DOHH2 (cell line): ENCODE results near the gene NFAT5.

Experiments
- H3F3A ChIP-seq: fragments of 200-600 bp; sonication (generic), shearing (Covaris generic); 2 replicates; pipeline ENCODE4 v1.6.0; 2016; ENCODE audit warnings: antibody characterized with exemption, mild to moderate bottlenecking; ENCODE audit not compliant: control insufficient read depth, insufficient read depth
- H3K27ac ChIP-seq: fragments of 200-600 bp; sonication (generic); 2 replicates; pipeline ENCODE4 v1.5.1; 2014; ENCODE audit warnings: low read depth, mild to moderate bottlenecking, low read length, moderate library complexity
- H3K27me3 ChIP-seq: fragments of 200-600 bp; sonication (generic); 2 replicates; pipeline ENCODE4 v1.6.1; 2014; ENCODE audit warnings: mild to moderate bottlenecking, low read length, mixed read lengths; ENCODE audit not compliant: control insufficient read depth
- H3K36me3 ChIP-seq: fragments of 200-600 bp; sonication (generic); 2 replicates; pipeline ENCODE4 v1.6.1; 2014; ENCODE audit warnings: mild to moderate bottlenecking, low read length, moderate library complexity, mixed read lengths; ENCODE audit not compliant: control insufficient read depth
- H3K4me1 ChIP-seq: fragments of 200-600 bp; sonication (generic); 2 replicates; pipeline ENCODE4 v1.6.1; 2014; ENCODE audit warnings: mild to moderate bottlenecking, low read length, mixed read lengths; ENCODE audit not compliant: control insufficient read depth
- H3K4me2 ChIP-seq: fragments of 200-600 bp; sonication (generic); 2 replicates; pipeline ENCODE4 v1.6.0; 2014; ENCODE audit warnings: mild to moderate bottlenecking, low read length, moderate library complexity
- H3K4me3 ChIP-seq: fragments of 200-600 bp; sonication (generic); 2 replicates; pipeline ENCODE4 v1.5.1; 2014; ENCODE audit warnings: mild to moderate bottlenecking, low read length, mixed read lengths
- H3K79me2 ChIP-seq: fragments of 200-600 bp; sonication (generic); 2 replicates; pipeline ENCODE4 v1.6.1; 2014; ENCODE audit warnings: mild to moderate bottlenecking, low read length, mixed read lengths; ENCODE audit not compliant: control insufficient read depth
- H3K9me2 ChIP-seq: fragments of 200-600 bp; sonication (generic); replicated peaks from 2 replicates; pipeline ENCODE4 v1.6.1; 2014; ENCODE audit warnings: mild to moderate bottlenecking, low read length, mixed read lengths; ENCODE audit not compliant: control insufficient read depth
- H3K9me3 ChIP-seq: fragments of 200-600 bp; sonication (generic); 2 replicates; pipeline ENCODE4 v1.6.1; 2014; ENCODE audit warnings: antibody characterized with exemption, low read length, mixed read lengths; ENCODE audit not compliant: control insufficient read depth, insufficient read depth
- H4K20me1 ChIP-seq: fragments of 200-600 bp; sonication (generic); 2 replicates; pipeline ENCODE4 v1.6.0; 2014; ENCODE audit warnings: low read depth, mild to moderate bottlenecking, antibody characterized with exemption, low read length, moderate library complexity; ENCODE audit not compliant: control insufficient read depth, insufficient read depth
- CTCF ChIP-seq: fragments of 200-600 bp; sonication (generic); IDR thresholded peaks from one replicate; pipeline ENCODE4 v1.5.1; 2014; ENCODE audit warnings: antibody characterized with exemption, mild to moderate bottlenecking, low read depth, low read length; ENCODE audit not compliant: poor library complexity, severe bottlenecking
- EZH2phosphoT487 ChIP-seq: fragments of 200-600 bp; sonication (generic); IDR thresholded peaks from 2 replicates; pipeline ENCODE4 v1.6.1; 2017; ENCODE audit warnings: borderline replicate concordance, mild to moderate bottlenecking, antibody characterized with exemption, low read length, moderate library complexity, mixed read lengths

NFAT5 gene

GRCh38 chr16:69598045-69598444 is 32.3 kb downstream of the NFAT5 start:
- Histone ChIP-seq H3K79me2 (peaks cover 28% of the 10 kb centered on the region), H3K27me3 (no peaks in the 10 kb centered on the region), H3F3A (no peaks in the 10 kb centered on the region; the same call in 1 of the 2 replicates), H3K4me3 (no peak overlapping the region), H3K4me1 (no peaks in the 10 kb centered on the region), H3K9me2 (no peaks in the 10 kb centered on the region), H3K36me3 (no peaks in the 10 kb centered on the region), H3K27ac (no peak overlapping the region), H3K9me3 (no peaks in the 10 kb centered on the region), H3K4me2 (no peak overlapping the region), H4K20me1 (0 out of 2 replicates have a peak, but pooled peaks cover 4% of the 10 kb centered on the region)
- no peak for TF ChIP-seq EZH2phosphoT487
- no peak for TF ChIP-seq CTCF

DNA sequence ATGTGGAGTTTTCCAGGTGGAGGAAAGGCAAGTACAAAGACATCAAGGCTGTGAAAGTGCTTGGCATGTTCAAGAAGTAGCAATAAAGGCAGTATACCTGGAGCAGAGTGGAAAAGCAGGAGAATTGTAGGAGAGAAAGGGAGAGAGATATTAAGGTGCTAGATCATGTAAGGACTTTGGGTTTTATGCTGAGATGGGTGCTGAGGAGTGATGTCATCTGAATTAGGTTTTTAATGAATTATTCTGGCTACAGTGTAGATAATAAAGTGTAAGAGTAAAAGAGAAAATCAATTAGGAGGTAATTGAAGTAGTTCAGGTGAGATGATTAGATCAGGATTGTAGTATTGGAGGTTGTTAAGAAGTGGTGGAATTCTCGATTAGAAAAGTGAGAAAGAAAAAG is 34.0 kb downstream of the NFAT5 start:
- H3F3A ChIP-seq = no peaks in the 10 kb centered on the region; the same call in 1 of the 2 replicates
- no peak overlapping the region for H3K4me2 ChIP-seq
- TF ChIP-seq CTCF (no peak), EZH2phosphoT487 (no peak)
- no peaks in the 10 kb centered on the region for H3K27me3 ChIP-seq
- H3K27ac ChIP-seq = no peak overlapping the region
- H3K4me3 ChIP-seq = no peak overlapping the region
- H3K79me2 ChIP-seq = peaks cover 32% of the 10 kb centered on the region
- H3K9me2 ChIP-seq = no peaks in the 10 kb centered on the region
- H3K4me1 ChIP-seq = no peaks in the 10 kb centered on the region
- H3K36me3 ChIP-seq = no peaks in the 10 kb centered on the region
- H4K20me1 ChIP-seq = no peaks in the 10 kb centered on the region
- H3K9me3 ChIP-seq = no peaks in the 10 kb centered on the region

DNA sequence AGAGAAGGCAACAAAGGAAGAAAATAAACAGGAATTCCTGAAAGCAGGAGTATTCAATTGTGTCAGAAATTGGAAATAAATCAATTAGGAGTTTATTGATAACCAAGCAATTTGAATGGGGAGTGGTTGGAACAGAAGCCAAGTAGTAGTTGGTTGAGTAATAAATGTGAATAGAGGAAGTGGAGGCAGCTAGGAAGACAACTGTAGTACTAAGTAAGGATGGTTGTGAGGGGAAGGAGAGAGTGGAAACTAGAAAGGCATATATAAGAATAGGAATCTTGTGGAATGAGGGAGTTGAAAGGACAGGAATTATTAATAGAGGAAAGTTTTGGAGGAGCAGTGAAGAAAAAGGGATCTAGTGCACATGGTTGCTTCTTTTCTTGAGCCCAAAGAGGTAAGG is 34.4 kb downstream of the NFAT5 start:
- Histone ChIP-seq H3K4me2 (no peak overlapping the region), H3K9me3 (no peaks in the 10 kb centered on the region), H3K4me1 (no peaks in the 10 kb centered on the region), H3K27me3 (no peaks in the 10 kb centered on the region), H3K27ac (no peak overlapping the region), H3K4me3 (no peak overlapping the region), H3F3A (no peaks in the 10 kb centered on the region; the same call in 1 of the 2 replicates), H4K20me1 (no peaks in the 10 kb centered on the region), H3K9me2 (no peaks in the 10 kb centered on the region), H3K36me3 (no peaks in the 10 kb centered on the region), H3K79me2 (peaks cover 29% of the 10 kb centered on the region)
- TF ChIP-seq EZH2phosphoT487 (no peak), CTCF (no peak)

GRCh38 chr16:69601250-69601649 is 35.5 kb downstream of the NFAT5 start:
- Histone ChIP-seq H4K20me1 (no peaks in the 10 kb centered on the region), H3K4me1 (no peaks in the 10 kb centered on the region), H3K27ac (no peak overlapping the region), H3K4me2 (no peak overlapping the region), H3K79me2 (peaks cover 29% of the 10 kb centered on the region), H3K4me3 (no peak overlapping the region), H3K9me3 (no peaks in the 10 kb centered on the region), H3K9me2 (no peaks in the 10 kb centered on the region), H3F3A (no peaks in the 10 kb centered on the region; the same call in 1 of the 2 replicates), H3K27me3 (no peaks in the 10 kb centered on the region), H3K36me3 (no peaks in the 10 kb centered on the region)
- TF ChIP-seq CTCF (no peak), EZH2phosphoT487 (no peak)
